ENCODE results near the gene COL4A2.

Gene COL4A2

DNA sequence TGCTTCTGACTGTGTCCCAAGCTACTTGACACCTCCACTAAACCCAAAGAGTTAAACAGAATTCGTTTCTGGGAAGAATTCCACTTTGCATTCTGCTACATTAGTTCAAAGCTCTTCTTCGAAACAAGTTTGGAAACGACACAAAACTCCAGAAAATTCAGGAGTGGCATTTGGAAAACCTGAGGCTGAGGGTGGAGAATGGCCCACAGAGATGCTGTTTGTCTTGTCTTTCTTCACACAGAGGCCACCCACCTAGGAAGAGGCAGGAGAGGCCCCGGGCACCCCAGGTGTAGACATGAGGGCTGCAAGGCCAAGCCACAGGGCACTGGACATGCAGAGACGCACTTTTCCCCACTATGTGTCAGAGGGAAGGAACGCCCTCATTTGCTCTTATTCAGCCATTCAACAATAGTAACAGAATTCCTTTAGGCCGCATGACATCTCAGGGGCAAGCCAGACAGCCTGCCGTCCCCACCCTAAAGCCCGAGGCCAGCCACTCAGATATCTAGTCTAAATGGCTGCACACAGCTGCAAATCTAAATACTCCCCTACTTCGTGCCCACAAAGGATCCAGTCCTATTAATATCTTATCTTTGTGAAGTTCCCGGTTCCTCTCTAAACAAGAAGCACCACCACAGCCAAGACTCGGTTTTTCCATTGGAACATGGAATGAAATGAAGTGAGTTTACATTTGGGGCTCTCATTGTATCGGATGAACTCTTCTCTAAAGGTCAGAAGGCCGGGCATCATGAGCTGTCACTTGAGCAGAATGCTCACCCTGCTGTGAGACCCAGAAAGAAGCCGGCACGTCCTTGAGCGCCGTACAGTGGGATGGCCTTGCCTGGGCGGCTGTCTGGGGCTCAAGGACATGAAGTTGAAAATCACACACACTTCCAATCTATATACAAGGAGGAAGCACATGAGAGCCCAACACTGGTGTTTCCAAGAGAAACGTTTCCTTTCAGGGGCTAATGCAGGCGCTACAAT, 20.0 kb upstream of the COL4A2 start:
- DNase-seq (no peak), ATAC-seq (replicated peaks) (no peak)
- peaks cover 0 to 28% of the 10 kb centered on the region in 2 donors for H3K27me3 Mint-ChIP-seq
- H3K36me3 Mint-ChIP-seq (ENCODE audit: insufficient read depth) = no peaks in the 10 kb centered on the region
- H3K4me3 Mint-ChIP-seq = no peak overlapping the region
- no peaks in the 10 kb centered on the region for H3K9me3 Mint-ChIP-seq
- no peaks in the 10 kb centered on the region for H3K4me1 Mint-ChIP-seq (ENCODE audit: low read depth in 2 of 2)
- no peak overlapping the region for H3K27ac Mint-ChIP-seq

DNA sequence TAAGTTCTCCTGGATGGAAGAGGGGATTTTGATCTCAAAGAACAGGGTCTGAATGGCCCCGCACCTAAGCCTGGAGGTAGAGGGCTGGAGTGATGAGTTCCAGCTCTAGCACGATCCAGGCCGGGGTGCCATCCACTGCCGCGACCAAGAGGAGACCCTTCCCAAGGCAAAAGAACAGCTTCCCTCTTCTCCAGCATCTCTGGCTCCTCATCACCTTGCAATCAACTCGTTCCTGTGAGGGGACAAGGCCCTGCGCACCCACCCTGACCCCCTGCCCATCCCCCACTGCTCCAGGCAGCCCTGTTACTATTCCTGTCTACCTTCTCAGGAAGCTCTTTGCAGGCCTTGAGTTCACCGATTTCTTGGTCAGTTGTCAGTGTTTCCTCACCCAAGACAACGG, 17.9 kb upstream of the COL4A2 start:
- H3K4me1 Mint-ChIP-seq (ENCODE audit: low read depth in 2 of 2) = no peaks in the 10 kb centered on the region
- no peaks in the 10 kb centered on the region for H3K36me3 Mint-ChIP-seq (ENCODE audit: insufficient read depth)
- peaks cover 0 to 20% of the 10 kb centered on the region in 2 donors for H3K27me3 Mint-ChIP-seq
- no peaks in the 10 kb centered on the region for H3K9me3 Mint-ChIP-seq
- DNase-seq = no peak
- ATAC-seq (replicated peaks) = no peak
- no peak overlapping the region for H3K27ac Mint-ChIP-seq
- H3K4me3 Mint-ChIP-seq = no peak overlapping the region

DNA sequence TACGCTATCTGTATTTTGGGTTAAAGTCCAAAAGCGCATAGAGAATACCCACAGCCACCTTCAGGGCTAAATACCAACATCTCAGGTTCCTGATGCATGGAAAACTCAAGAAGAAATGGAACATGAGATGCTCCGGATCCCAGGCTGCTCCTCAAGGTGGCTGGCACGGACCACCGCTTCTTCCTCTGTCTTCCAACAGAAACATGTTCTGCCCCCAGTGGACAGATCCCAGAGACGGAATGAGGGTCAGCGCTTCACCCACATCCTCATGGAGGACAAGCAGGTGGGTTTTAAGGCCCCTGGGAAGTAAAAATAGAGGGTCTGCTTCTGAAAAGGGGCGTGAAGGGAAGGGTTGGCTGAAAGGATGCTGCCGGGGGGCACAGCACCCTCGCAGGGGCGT, 17.4 kb upstream of the COL4A2 start:
- H3K27ac Mint-ChIP-seq = no peak overlapping the region
- no peak overlapping the region for H3K4me3 Mint-ChIP-seq
- no peaks in the 10 kb centered on the region for H3K36me3 Mint-ChIP-seq (ENCODE audit: insufficient read depth)
- H3K27me3 Mint-ChIP-seq = peaks cover 0 to 19% of the 10 kb centered on the region in 2 donors
- DNase-seq (no peak), ATAC-seq (replicated peaks) (no peak)
- H3K4me1 Mint-ChIP-seq (ENCODE audit: low read depth in 2 of 2) = no peaks in the 10 kb centered on the region
- peaks cover 0 to 1% of the 10 kb centered on the region in 2 donors for H3K9me3 Mint-ChIP-seq

DNA sequence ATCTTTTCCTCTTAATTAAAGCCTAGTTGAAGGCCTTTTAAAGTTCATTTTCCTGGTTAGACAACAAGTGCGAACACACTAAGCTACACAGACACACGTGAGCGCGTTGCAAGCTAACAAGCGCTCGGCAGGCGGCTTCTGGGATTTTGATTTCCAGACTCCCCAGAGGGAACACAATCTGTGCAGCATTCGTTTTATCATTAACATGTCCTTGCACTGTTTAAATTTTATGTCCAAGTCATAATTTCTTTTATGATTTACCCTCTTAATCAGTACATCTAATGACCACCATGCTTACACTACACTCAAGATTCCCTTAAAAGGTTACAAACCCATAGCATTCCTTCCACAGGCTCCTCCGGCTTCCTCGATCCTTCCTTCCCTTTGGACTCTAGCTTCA, 16.9 kb upstream of the COL4A2 start:
- DNase-seq = no peak
- H3K4me3 Mint-ChIP-seq = no peak overlapping the region
- H3K36me3 Mint-ChIP-seq (ENCODE audit: insufficient read depth) = no peaks in the 10 kb centered on the region
- no peaks in the 10 kb centered on the region for H3K4me1 Mint-ChIP-seq (ENCODE audit: low read depth in 2 of 2)
- H3K27ac Mint-ChIP-seq = no peak overlapping the region
- ATAC-seq (replicated peaks) = no peak
- H3K27me3 Mint-ChIP-seq = peaks cover 0 to 16% of the 10 kb centered on the region in 2 donors
- H3K9me3 Mint-ChIP-seq = peaks cover 0 to 1% of the 10 kb centered on the region in 2 donors

DNA sequence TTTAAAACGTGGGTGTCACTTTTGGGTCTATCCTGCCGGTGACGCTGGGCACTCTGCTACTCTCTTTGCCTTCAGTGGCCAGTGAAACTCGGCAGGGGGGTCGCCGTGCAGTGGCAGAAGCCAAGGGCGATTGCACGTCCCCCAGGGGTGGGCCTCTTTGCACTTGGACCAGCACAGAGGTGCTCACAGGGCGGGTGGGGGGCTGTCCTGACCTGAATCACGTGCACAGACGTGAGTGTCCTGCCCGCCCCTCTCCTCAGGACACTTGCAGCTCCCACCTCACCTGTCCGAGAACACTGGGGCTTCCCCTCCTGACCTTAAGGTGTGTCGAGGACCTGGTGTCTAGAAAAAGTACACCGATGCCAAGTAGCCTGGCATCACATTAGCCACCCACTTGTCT, 16.3 kb upstream of the COL4A2 start:
- ATAC-seq (replicated peaks) (no peak), DNase-seq (no peak)
- peaks cover 0 to 11% of the 10 kb centered on the region in 2 donors for H3K27me3 Mint-ChIP-seq

DNA sequence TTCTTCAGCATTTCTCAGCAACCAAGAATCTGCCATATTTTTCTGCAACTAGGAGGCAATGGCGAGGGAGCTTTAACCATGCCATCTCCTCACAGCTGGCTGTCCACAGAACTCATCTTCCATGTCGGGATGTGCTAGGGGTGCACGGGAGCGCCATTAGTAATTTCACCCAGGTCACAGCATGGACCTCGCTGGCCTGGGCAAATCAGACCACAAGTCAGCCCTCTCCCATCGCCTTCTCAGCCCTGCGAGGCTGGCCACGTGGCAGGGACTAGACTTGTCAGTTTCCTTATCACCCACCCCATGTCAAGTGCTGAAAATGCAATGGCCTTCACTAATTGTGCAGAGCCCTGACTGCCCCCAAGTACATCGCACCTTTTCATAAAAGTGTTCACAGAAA, 15.8 kb upstream of the COL4A2 start:
- Mint-ChIP-seq H3K27ac (no peak overlapping the region), H3K4me1 (ENCODE audit: low read depth in 2 of 2) (no peaks in the 10 kb centered on the region), H3K9me3 (peaks cover 0 to 1% of the 10 kb centered on the region in 2 donors), H3K36me3 (ENCODE audit: insufficient read depth) (no peaks in the 10 kb centered on the region), H3K4me3 (no peak overlapping the region), H3K27me3 (peaks cover 0 to 8% of the 10 kb centered on the region in 2 donors)
- ATAC-seq (replicated peaks) (no peak), DNase-seq (no peak)

More for the DNA sequence above, 16.3 kb upstream of the COL4A2 start:
- no peaks in the 10 kb centered on the region for H3K36me3 Mint-ChIP-seq (ENCODE audit: insufficient read depth)
- no peak overlapping the region for H3K4me3 Mint-ChIP-seq
- H3K9me3 Mint-ChIP-seq = peaks cover 0 to 1% of the 10 kb centered on the region in 2 donors
- no peaks in the 10 kb centered on the region for H3K4me1 Mint-ChIP-seq (ENCODE audit: low read depth in 2 of 2)
- no peak overlapping the region for H3K27ac Mint-ChIP-seq

DNA sequence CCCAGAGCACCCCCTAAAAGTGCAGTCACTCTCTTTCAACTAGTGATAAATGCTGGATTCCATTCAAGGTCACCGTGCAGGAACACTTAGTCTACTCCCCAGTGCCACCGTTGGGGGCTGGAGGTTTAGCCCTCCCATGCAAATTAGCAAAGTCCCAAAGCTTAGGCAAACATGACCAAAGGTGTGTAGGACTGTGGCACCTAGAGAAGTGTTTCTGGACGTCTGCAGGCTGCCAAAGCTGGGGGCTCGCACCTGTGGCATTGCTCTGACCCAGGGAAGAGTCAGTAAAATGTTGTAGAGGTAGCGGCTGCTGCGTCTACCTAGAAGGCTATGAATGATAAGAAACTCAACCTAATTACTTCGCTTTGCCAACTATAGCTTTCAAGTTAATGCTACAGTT, 14.0 kb upstream of the COL4A2 start:
- no peaks in the 10 kb centered on the region for H3K4me1 Mint-ChIP-seq (ENCODE audit: low read depth in 2 of 2)
- peaks cover 10 to 20% of the 10 kb centered on the region in 2 donors for H3K27me3 Mint-ChIP-seq
- H3K4me3 Mint-ChIP-seq = no peak overlapping the region
- H3K36me3 Mint-ChIP-seq (ENCODE audit: insufficient read depth) = no peaks in the 10 kb centered on the region
- peaks cover 0 to 1% of the 10 kb centered on the region in 2 donors for H3K9me3 Mint-ChIP-seq
- H3K27ac Mint-ChIP-seq = no peak overlapping the region
- DNase-seq (no peak), ATAC-seq (replicated peaks) (no peak)

DNA sequence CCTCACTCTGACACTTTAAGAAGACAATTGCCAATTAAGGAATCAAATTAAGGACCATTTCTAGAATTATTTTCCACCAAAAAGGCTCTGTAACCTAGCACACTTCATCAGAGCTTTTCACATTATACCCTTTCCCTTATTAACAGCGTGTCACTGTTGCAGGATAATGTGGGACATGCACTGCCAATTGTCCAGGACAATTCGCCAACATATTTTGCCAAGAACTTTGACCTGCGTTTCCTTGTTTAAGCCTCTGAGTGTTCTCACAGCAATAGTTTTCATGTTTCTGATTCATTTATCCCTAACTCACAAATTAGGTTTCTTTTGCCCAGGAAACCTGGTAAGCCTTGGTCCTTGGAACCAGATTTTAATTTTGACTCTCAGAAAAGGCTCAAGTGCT, 13.4 kb upstream of the COL4A2 start:
- Mint-ChIP-seq H3K27me3 (peaks cover 11 to 25% of the 10 kb centered on the region in 2 donors), H3K4me3 (no peak overlapping the region), H3K27ac (no peak overlapping the region), H3K36me3 (ENCODE audit: insufficient read depth) (no peaks in the 10 kb centered on the region), H3K9me3 (peaks cover 0 to 1% of the 10 kb centered on the region in 2 donors), H3K4me1 (ENCODE audit: low read depth in 2 of 2) (peaks cover 0 to 2% of the 10 kb centered on the region in 2 donors)
- ATAC-seq (replicated peaks) (no peak), DNase-seq (no peak)

DNA sequence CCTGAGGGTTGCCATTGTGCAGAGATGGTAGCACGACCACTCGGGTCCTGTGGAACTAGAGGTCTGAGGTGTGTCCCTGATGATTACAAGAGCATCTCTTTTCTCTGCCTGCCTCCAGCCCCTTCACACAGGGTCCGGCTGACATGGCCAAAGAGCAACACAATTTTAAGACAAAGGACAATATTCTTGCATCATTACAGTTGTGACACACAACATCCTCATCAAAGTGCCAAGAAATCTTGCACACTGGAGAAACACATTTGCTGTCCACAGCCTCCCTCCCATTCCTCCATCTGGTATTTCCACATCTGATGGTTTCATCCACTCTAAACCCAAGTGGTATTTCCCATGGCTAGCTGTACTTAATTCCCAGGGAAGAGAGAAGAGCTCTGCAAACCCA, 12.9 kb upstream of the COL4A2 start:
- H3K9me3 Mint-ChIP-seq = peaks cover 0 to 1% of the 10 kb centered on the region in 2 donors
- H3K4me1 Mint-ChIP-seq (ENCODE audit: low read depth in 2 of 2) = peaks cover 0 to 5% of the 10 kb centered on the region in 2 donors
- H3K4me3 Mint-ChIP-seq = no peak overlapping the region
- no peak overlapping the region for H3K27ac Mint-ChIP-seq
- ATAC-seq (replicated peaks) (no peak), DNase-seq (no peak)
- peaks cover 15 to 30% of the 10 kb centered on the region in 2 donors for H3K27me3 Mint-ChIP-seq
- H3K36me3 Mint-ChIP-seq (ENCODE audit: insufficient read depth) = no peaks in the 10 kb centered on the region

DNA sequence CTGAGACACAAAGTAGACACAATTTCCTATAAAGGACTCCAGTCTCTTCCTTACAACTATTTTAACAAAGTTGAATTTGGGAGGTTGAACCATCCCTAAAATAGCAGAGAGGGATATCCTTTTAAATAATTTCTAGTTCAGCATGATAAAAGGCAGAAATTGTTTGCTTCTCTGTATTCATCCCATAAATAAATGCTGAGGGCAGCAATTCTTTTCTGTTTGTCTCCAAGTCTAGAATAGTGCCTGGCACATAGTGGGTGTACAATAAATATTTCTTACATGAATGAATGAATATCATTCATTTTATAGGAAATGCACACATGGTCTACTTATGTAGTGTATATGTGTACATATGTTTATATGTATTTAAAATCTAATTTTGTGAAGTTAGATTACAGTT, 12.5 kb upstream of the COL4A2 start:
- Mint-ChIP-seq H3K4me3 (no peak overlapping the region), H3K4me1 (ENCODE audit: low read depth in 2 of 2) (peaks cover 0 to 5% of the 10 kb centered on the region in 2 donors), H3K9me3 (peaks cover 0 to 1% of the 10 kb centered on the region in 2 donors), H3K27ac (no peak overlapping the region), H3K27me3 (peaks cover 15 to 35% of the 10 kb centered on the region in 2 donors), H3K36me3 (ENCODE audit: insufficient read depth) (no peaks in the 10 kb centered on the region)
- DNase-seq (no peak), ATAC-seq (replicated peaks) (no peak)

DNA sequence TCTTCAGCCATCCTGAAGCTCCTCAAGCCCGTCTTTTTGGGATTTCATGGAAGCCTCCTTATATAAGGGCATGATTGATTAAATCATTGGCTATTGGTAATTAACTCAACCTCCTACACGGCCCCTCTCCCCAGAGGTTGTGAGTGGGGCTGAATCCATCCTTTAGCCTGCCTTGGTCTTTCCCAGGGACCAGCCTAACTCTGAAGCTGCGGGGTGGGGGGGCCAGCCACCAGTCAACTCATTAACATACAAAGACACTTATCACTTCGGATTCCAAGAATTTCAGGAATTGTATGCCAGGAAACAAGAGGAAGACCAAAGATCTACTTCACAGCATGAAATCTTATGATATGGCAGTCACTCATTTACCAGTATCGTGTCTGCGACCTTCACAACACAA, 10.1 kb upstream of the COL4A2 start:
- H3K27me3 Mint-ChIP-seq = peaks cover 24 to 51% of the 10 kb centered on the region in 2 donors
- H3K36me3 Mint-ChIP-seq (ENCODE audit: insufficient read depth) = no peaks in the 10 kb centered on the region
- peaks cover 0 to 5% of the 10 kb centered on the region in 2 donors for H3K4me1 Mint-ChIP-seq (ENCODE audit: low read depth in 2 of 2)
- ATAC-seq (replicated peaks) = no peak
- H3K27ac Mint-ChIP-seq = no peak overlapping the region
- H3K9me3 Mint-ChIP-seq = peaks cover 0 to 4% of the 10 kb centered on the region in 2 donors
- no peak for DNase-seq
- no peak overlapping the region for H3K4me3 Mint-ChIP-seq

DNA sequence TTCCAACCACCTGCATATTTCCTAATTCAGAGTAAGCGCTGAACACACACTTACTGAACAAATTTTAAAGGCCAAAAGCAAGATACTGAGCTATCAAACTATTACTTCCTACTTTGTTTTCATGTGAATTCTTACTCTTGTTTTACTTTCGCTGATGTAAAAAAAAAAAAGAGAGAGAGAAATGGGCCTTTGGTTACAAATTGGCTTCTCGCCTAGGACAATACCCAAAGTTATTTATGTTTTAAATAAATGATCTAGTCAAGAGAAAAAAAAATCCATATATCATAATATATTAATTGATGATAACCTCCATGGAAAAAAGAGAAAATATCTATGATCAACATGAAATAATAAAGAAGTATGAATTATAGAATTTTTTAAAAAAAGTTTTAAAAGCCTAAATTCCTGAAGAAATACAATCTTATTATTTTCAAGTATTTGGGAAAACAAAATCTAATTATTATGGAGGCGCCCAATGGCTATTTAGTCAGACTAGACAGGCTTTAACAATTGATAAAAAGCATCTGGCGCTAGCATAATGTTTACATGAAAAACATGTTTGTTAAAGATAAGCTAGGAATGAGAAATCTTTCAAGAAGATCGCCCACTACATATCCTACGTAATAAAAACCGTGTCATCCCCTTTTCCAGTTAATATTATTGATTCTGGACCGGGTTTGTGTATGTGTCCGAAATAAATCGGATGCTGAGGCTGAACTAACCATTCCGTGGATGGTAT, 9.1 kb upstream of the COL4A2 start:
- Mint-ChIP-seq H3K27ac (no peak overlapping the region), H3K9me3 (peaks cover 0 to 4% of the 10 kb centered on the region in 2 donors), H3K4me1 (ENCODE audit: low read depth in 2 of 2) (peaks cover 0 to 5% of the 10 kb centered on the region in 2 donors), H3K4me3 (no peak overlapping the region), H3K27me3 (peaks cover 29 to 59% of the 10 kb centered on the region in 2 donors), H3K36me3 (ENCODE audit: insufficient read depth) (no peaks in the 10 kb centered on the region)
- ATAC-seq (replicated peaks) (no peak), DNase-seq (no peak)

DNA sequence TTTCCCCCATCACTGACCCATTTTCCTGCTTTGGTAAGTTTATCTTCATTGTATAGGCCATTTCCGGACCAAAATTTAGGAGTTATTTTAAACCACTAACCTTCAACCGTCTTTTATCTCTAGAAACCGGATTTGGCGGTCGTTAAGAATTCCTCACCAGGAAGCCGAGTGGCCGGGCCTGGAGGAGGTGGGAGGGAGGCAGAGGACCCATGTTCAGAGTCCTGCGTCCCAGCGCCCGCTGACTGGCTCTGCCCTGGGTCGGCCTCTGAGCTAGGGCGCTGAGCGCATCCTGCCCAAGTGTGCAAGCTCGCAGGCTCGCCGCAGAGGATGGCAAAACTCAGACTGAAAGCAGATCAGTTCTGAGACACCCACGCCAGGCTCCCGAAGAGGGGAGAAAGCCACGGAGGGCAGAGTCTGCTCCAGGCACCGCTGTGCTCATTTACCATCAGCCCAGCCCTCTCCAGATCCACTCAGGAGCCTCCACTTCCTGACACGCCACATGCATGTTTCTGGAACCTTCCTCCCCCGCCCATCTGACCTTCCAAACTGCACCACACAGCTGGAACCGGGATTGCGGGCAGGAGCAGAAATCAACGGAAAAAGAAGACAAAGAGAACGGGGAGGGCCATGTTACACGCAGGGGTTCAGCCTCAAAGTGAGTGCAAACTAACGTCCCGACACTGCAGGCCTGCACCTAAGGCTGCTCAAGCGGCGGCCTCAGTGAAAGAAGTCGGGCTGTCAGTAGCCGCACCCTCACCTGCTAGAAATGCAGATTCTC, 8.4 kb upstream of the COL4A2 start:
- ATAC-seq (replicated peaks) (no peak), DNase-seq (no peak)
- Mint-ChIP-seq H3K27me3 (peaks cover 36 to 66% of the 10 kb centered on the region in 2 donors), H3K4me3 (no peak overlapping the region), H3K9me3 (peaks cover 0 to 4% of the 10 kb centered on the region in 2 donors), H3K36me3 (ENCODE audit: insufficient read depth) (no peaks in the 10 kb centered on the region), H3K27ac (no peak overlapping the region), H3K4me1 (ENCODE audit: low read depth in 2 of 2) (peaks cover 0 to 5% of the 10 kb centered on the region in 2 donors)
